ENCODE measurements around the gene CRTC2.

CRTC2 gene

DNA sequence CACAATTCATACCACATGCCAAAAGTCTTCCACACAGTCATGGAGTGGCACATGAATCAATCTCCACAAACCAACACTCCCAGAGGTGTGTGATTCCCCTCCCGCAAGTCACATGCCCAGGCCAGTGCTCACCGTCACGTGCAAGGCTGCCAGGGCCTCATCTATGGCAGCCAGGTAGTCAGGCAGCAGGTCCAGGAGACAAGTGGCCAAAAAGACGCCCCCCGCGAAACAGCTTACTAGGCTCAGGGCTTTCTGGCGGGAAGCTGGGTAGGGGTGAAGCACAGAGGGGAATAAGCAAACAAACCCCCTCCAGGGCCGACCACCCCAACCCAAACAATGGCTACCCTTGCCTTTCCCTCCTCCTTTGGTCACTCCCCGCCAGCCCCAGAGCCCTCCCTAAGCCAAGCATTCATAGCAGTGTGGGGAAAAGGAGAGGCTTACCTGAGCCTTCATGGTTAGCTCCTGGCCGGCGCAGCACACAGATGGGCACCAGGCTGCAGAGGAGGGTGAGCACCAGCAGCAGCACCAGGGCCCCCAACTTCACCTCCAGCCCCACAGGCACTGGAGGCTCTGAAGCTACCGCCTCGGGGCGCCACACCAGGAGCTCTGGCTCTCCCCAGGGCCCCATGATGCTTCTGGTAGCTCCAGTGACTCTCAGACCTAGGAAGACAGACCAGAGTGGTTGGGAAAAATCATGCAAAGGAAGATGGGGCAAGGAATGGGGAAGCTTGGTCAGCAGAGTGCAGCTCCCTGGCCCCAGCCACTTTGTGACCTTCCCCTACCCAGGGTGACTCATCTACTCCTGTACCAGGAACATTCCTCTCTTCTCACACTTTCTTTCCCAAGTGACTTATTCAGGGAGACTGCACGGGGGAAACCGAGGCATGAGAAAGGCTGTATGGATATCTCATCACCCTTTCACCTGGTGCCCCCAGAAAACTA lies 3.9 kb upstream of the CRTC2 start:
- TF ChIP-seq, protein P1, sequence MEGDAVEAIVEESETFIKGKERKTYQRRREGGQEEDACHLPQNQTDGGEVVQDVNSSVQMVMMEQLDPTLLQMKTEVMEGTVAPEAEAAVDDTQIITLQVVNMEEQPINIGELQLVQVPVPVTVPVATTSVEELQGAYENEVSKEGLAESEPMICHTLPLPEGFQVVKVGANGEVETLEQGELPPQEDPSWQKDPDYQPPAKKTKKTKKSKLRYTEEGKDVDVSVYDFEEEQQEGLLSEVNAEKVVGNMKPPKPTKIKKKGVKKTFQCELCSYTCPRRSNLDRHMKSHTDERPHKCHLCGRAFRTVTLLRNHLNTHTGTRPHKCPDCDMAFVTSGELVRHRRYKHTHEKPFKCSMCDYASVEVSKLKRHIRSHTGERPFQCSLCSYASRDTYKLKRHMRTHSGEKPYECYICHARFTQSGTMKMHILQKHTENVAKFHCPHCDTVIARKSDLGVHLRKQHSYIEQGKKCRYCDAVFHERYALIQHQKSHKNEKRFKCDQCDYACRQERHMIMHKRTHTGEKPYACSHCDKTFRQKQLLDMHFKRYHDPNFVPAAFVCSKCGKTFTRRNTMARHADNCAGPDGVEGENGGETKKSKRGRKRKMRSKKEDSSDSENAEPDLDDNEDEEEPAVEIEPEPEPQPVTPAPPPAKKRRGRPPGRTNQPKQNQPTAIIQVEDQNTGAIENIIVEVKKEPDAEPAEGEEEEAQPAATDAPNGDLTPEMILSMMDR (IDR thresholded peaks at IDR 0.05; ENCODE audit: borderline replicate concordance, insufficient read depth, low read depth, low read length): 0 out of 2 replicates have a peak, but pooled peaks have one; percentile 5
- peak overlapping the region; percentile 83 for H3K4me3 ChIP-seq (ENCODE audit: low read depth, low read length)

DNA sequence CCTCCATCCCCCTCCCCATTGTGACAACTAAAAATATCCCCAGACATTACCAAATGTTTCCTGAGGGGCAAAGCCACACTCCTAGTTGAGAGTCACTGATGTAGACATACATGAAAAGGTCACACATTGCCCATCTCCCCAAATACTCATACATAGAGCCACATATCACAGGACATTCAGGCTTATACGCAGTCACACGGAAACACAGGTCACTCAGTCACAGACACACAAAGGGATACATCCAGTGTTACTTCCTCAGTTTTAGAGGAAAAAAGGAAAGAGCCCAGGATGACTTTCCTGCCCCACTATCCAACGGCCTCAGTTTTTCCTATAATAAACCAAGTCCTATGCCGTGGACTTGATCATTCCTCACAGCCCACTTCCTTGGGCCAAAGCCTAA lies 3.0 kb upstream of the CRTC2 start:
- no peak overlapping the region for H3K4me3 ChIP-seq (ENCODE audit: low read depth, low read length)
- TF ChIP-seq, protein P1 (IDR thresholded peaks at IDR 0.05; ENCODE audit: borderline replicate concordance, insufficient read depth, low read depth, low read length): no peak

GRCh38 chr1:153960206-153960605 lies 1.8 kb upstream of the CRTC2 start:
- H3K4me3 ChIP-seq (ENCODE audit: low read depth, low read length): no peak overlapping the region
- TF ChIP-seq, protein P1 (IDR thresholded peaks at IDR 0.05; ENCODE audit: borderline replicate concordance, insufficient read depth, low read depth, low read length): no peak

DNA sequence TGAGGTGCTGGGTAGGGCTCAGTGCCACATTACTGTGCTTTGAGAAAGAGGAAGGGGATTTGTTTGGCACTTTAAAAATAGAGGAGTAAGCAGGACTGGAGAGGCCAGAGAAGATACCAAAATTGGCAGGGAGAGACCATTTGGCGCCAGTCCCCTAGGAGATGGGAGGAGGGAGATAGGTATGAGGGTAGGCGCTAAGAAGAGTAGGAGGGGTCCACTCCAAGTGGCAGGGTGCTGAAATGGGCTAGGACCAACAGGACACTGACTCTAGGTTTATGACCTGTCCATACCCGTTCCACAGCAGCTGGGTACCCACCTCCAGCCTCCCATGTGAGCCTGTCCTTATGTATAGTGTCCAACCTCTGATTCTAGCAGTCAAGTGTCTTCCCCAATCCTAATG lies 1.0 kb upstream of the CRTC2 start:
- H3K4me3 ChIP-seq (ENCODE audit: low read depth, low read length): no peak overlapping the region
- TF ChIP-seq, protein P1 (IDR thresholded peaks at IDR 0.05; ENCODE audit: borderline replicate concordance, insufficient read depth, low read depth, low read length): no peak

GRCh38 chr1:153958961-153959260 lies 499 bp upstream of the CRTC2 start:
- TF ChIP-seq, protein P1 (IDR thresholded peaks at IDR 0.05; ENCODE audit: borderline replicate concordance, insufficient read depth, low read depth, low read length): no peak
- no peak overlapping the region for H3K4me3 ChIP-seq (ENCODE audit: low read depth, low read length)

- peak overlapping the region; percentile 98 for H3K4me3 ChIP-seq (ENCODE audit: low read depth, low read length)
- TF ChIP-seq, protein P1 (IDR thresholded peaks at IDR 0.05; ENCODE audit: borderline replicate concordance, insufficient read depth, low read depth, low read length): no peak
These were observed 685 bp downstream of the CRTC2 start for GRCh38 chr1:153957744-153958110.
